Aorta (tissue), 5 donors: ENCODE measurements around the gene TTYH2. TPM values are rescaled to one million over a fixed set of nuclear protein-coding genes. Genes with fewer than 3 reads are reported as not detected.

Experiments used
- ATAC-seq: fragments of 200-7000 bp; cut with Tn5 transposase; one replicate; pipeline ENCODE4 v1.9.1; 2022; ENCODE audit warnings: moderate library complexity; ENCODE audit not compliant: low FRiP score
- DNase-seq, 2 donors: peaks; one replicate each; pipeline ENCODE4 v3.0.0-alpha.2; 2020
- H3K27ac ChIP-seq, 2 donors: one replicate each; pipeline ENCODE4 v1.5.1; 2013; ENCODE audit warnings: low read length in 2 of 2, mild to moderate bottlenecking in 2 of 2, moderate library complexity in 2 of 2, control low read depth in 1 of 2, inconsistent platforms in 1 of 2, low read depth in 1 of 2
- H3K27me3 ChIP-seq, 2 donors: one replicate each; pipeline ENCODE4 v1.6.1; 2013; ENCODE audit warnings: control low read depth in 1 of 2, low read length in 1 of 2, mild to moderate bottlenecking in 1 of 2, moderate library complexity in 1 of 2; ENCODE audit not compliant: insufficient read depth in 2 of 2, control insufficient read depth in 1 of 2
- H3K36me3 ChIP-seq, 2 donors: one replicate each; pipeline ENCODE4 v1.6.1; 2013; ENCODE audit warnings: control low read depth in 1 of 2, low read length in 1 of 2, mild to moderate bottlenecking in 1 of 2; ENCODE audit not compliant: insufficient read depth in 2 of 2, control insufficient read depth in 1 of 2
- H3K4me1 ChIP-seq, 2 donors: one replicate each; pipeline ENCODE4 v1.6.1; 2013; ENCODE audit warnings: low read length in 2 of 2, control low read depth in 1 of 2, mild to moderate bottlenecking in 1 of 2, moderate library complexity in 1 of 2; ENCODE audit not compliant: insufficient read depth in 2 of 2, control insufficient read depth in 1 of 2
- H3K4me3 ChIP-seq, 2 donors: one replicate each; pipeline ENCODE4 v1.5.1; 2013; ENCODE audit warnings: low read length in 2 of 2, control low read depth in 1 of 2, mild to moderate bottlenecking in 1 of 2
- H3K9me3 ChIP-seq: one replicate; pipeline ENCODE4 v1.6.1; 2013; ENCODE audit warnings: mild to moderate bottlenecking, low read length; ENCODE audit not compliant: control insufficient read depth
- WGBS, 2 donors: extraction: QIAGEN DNeasy Blood & Tissue Kit; methylation state at CpG; one replicate each; pipeline ENCODE4 v1.1.7; 2013; 5-methylcytosine and 5-hydroxymethylcytosine counted together
- intact Hi-C, 2 donors: fragments of 100-400 bp; cut with DNase I; formaldehyde crosslinking; loops; one replicate each; pipeline versions ENCODE4 v1.14.2 to v1.15.0; 2022
- polyA plus RNA-seq, 2 donors: library from polyadenylated mRNA; stranded (reverse); fragments of 200-250 nt; gene quantifications; one replicate each; pipeline ENCODE4 v1.2.3, GENCODE V29; 2013
- total RNA-seq, 2 donors: library from RNA; stranded (reverse); fragmentation: NEBNext Ultra II Directional; extraction: Animal tissue kit (Norgen Biotek cat#: 25700); gene quantifications; one replicate each; pipeline ENCODE4 v1.2.1, GENCODE V29; 2021
- donor health status: healthy with polysubstance abuse.
- donor health status: Bipolar disorder and iron deficiency.
- donor health status: DM: no; HTN: no; CAD: no.
- donor health status: DM: no; HTN: no; CAD: no.
- donor health status: DM: yes; HTN: yes; CAD: no.

TTYH2 gene
- total and polyA plus RNA-seq, 4 donors: 3.1 to 13.0 (median 4.4) TPM

DNA sequence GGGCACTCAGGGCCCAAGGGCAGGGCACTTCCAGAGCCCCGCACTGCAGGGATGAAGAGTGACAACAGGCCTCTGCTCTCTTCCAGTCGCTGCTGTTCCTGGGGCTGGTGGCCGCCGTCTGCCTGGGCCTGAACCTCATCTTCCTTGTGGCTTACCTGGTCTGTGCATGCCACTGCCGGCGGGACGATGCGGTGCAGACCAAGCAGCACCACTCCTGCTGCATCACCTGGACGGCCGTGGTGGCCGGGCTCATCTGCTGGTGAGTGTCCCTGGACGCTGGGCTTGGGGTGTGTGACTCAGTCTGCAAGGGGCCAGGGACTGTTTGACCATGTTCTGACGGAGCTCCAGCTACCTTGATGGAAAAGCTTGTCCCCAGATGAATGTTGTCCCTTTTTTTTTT is 9.0 kb downstream of the TTYH2 start:
- Histone ChIP-seq H3K4me3 (no peak overlapping the region), H3K4me1 (no peaks in the 10 kb centered on the region), H3K36me3 (no peaks in the 10 kb centered on the region), H3K9me3 (no peaks in the 10 kb centered on the region), H3K27ac (no peak overlapping the region), H3K27me3 (no peaks in the 10 kb centered on the region)
- ATAC-seq (no peak), DNase-seq (no peak)
- intact Hi-C loops: no loop called here
- WGBS, 2 donors: 87 to 93% methylated on average over 13 of the region's 13 CpGs

DNA sequence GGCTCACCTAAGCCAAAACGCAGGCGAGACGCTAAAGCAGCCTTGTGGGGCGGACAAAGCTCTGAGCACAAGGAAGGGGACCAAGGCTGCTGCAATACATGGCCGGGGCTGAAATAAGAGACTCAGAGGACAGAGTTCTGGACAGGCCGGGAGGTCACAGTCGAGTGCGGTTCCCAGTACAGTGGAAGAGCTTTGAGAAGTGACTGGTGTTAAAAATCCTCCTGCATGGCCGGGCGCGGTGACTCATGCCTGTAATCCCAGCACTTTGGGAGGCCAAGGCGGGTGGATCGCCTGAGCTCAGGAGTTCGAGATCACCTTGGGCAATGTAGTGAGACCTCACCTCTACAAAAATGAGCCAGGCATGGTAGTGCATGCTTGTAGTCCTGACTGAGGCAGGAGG is 10.5 kb downstream of the TTYH2 start:
- intact Hi-C loops: no loop called here
- Histone ChIP-seq H3K36me3 (no peaks in the 10 kb centered on the region), H3K27me3 (no peaks in the 10 kb centered on the region), H3K9me3 (no peaks in the 10 kb centered on the region), H3K4me3 (no peak overlapping the region), H3K4me1 (no peaks in the 10 kb centered on the region), H3K27ac (no peak overlapping the region)
- WGBS, 2 donors: 95% methylated on average over 14 of the region's 14 CpGs
- no peak for DNase-seq
- no peak for ATAC-seq

DNA sequence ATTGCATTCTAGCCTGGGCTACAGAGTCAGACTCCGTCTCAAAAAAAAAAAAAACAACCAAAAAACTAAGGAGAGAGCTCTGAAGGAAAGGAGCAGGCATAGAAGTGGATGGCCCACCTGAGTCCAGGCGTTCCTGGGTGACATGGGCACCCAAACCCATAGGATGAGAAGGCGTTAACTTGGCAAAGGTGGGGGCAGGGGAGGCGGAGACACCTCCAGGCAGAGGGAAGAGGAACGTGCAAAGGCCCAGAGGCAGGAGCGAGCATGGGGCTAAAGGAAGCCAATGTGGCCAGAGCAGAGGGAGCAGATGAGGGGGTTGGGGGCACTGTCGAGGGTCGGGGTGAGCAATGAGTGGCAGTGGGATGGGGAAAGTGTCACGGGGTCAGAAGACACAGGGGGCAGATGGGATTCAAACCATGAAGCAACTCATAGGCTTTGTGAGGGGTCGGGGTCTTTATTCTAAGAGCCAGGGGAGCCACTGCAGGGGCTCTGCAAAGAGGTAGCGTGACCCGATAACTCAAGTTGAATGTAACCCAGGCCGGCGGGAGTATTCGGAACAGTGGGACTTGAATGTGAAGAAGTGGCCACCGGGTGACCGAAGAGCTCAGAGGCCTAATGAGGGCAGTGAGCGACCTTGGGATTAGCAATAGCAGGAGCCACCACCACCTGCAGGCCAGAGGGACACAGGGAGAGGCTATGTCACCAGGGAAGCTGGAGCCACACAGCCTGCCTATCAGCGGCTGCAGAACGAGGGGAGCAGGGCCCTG is 11.8 kb downstream of the TTYH2 start:
- H3K9me3 ChIP-seq: no peaks in the 10 kb centered on the region
- intact Hi-C loops: no loop called here
- no peaks in the 10 kb centered on the region for H3K27me3 ChIP-seq
- ATAC-seq: no peak
- H3K4me3 ChIP-seq: no peak overlapping the region
- no peak for DNase-seq
- H3K4me1 ChIP-seq: no peaks in the 10 kb centered on the region
- 92 to 93% methylated on average over 20 of the region's 20 CpGs for WGBS, 2 donors
- H3K36me3 ChIP-seq: no peaks in the 10 kb centered on the region
- H3K27ac ChIP-seq: no peak overlapping the region

DNA sequence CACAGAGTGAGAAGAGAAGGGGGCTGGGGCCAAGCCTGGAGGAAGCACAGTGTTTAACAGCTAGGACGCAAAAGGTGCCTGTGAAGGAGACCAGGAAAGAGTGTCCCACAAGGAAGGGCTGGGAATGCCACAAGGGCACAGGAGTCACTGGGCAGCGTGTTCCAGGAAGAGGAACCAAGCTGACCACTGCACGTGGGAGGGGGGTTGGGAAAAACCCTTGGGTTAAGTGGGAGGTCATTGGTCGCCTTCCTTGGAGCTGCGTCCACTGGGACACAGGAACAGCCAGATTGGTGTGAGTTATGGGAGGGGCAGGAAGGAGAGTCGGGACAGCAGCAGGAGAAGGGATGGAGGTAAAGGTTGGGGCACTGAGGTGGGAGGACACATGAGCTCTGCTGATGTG is 12.9 kb downstream of the TTYH2 start:
- intact Hi-C loops: no loop called here
- ATAC-seq (no peak), DNase-seq (no peak)
- H3K27ac ChIP-seq: no peak overlapping the region
- 84 to 85% methylated on average over 6 of the region's 6 CpGs for WGBS, 2 donors
- H3K27me3 ChIP-seq: no peaks in the 10 kb centered on the region
- H3K9me3 ChIP-seq: no peaks in the 10 kb centered on the region
- no peaks in the 10 kb centered on the region for H3K4me1 ChIP-seq
- H3K36me3 ChIP-seq: peaks cover 0 to 2% of the 10 kb centered on the region in 2 donors
- H3K4me3 ChIP-seq: no peak overlapping the region

DNA sequence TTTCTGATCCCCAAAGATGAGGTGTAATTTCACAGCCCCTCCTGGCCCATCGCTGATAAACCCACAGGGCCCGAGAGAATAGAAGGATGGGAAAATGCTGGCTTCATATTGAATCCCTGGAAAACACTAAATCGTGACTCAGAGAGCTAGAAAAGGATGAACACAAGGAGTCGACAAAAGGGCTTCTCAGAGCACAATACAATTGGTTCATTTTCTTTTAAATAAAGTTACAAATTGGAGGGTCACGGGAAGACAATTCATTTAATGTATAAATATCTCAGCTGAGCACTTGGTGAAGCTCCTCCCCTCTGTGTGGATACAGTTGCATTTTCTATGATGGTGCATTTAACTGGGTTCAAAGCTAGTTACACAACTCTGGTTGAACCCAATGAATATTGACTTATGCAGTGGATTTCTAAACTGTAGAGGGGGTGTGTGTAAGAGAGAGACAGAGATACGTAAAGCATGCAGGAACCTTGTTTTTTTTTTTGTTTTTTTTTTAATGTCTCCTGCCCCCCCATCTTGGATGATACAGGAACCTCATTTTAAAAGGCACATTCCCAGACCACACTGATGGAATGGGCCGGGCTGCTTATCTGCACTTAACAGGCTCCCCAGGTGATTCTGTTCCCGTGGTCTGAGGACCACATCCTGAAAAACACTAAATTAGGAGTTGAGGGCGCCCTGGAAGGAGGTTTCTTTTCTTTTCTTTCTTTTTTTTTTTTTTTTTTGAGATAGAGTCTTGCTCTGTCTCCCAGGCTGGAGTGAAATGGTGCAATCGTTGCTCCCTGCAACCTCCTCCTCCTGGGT is 14.1 kb downstream of the TTYH2 start:
- no peak overlapping the region for H3K4me3 ChIP-seq
- peaks cover 0 to 2% of the 10 kb centered on the region in 2 donors for H3K36me3 ChIP-seq
- intact Hi-C loops: no loop called here
- DNase-seq: no peak
- ATAC-seq: no peak
- 88 to 92% methylated on average over 10 of the region's 10 CpGs for WGBS, 2 donors
- no peak overlapping the region for H3K27ac ChIP-seq
- H3K9me3 ChIP-seq: no peaks in the 10 kb centered on the region
- H3K4me1 ChIP-seq: no peaks in the 10 kb centered on the region
- no peaks in the 10 kb centered on the region for H3K27me3 ChIP-seq

DNA sequence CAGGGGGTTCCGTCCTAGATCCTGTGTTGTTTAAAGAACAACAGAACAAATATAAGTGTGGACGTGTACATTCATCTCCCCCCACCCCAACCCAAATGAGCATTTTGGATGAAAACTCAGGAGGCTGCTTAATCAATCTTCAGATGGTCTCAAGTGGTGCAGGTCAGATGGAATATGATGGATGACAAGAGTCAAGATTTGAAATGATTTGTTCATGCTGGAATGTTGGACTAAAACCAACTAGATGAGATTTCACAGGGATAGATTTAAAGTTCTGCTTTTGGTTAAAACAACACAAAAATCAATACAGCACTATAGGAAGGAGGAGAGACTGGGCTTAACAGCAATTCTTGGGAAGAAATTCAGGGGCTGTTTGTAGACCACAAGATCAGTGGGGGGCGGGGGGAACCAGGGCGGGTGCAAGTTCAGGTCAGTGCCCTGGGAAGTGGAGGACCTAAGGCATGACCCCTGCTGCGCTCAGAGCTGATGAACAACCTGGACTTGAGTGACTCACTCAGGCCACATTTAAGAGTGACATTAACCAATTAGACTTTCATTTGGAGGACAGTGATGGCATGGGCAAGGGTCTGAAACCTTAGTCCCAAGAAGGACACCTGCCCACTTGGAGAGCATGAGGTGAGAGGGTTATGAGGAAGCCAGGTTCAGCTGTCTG is 15.1 kb downstream of the TTYH2 start:
- WGBS, 2 donors: 79 to 82% methylated on average over 5 of the region's 5 CpGs
- Histone ChIP-seq H3K36me3 (peaks cover 0 to 2% of the 10 kb centered on the region in 2 donors), H3K4me3 (no peak overlapping the region), H3K9me3 (no peaks in the 10 kb centered on the region), H3K27ac (no peak overlapping the region), H3K4me1 (no peaks in the 10 kb centered on the region), H3K27me3 (no peaks in the 10 kb centered on the region)
- intact Hi-C loops: no loop called here
- DNase-seq (no peak), ATAC-seq (no peak)

DNA sequence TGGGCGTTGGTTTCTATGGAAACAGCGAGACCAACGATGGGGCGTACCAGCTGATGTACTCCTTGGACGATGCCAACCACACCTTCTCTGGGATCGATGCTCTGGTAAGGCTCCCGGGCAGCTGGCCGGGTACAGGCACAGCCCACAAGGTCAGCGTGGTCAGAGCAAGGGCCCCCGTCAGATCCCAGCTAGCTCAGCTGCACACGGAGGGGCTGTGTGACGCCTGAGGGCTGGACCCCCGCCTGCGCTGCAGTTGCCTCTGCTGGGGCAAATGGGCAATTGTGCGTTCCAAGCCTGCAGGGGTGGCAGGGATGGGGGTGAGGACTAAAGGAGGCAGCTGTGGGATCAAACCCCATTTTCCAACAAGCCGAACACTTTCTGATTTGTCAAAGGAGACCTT is 17.5 kb downstream of the TTYH2 start:
- Histone ChIP-seq H3K4me1 (no peaks in the 10 kb centered on the region), H3K36me3 (peaks cover 0 to 2% of the 10 kb centered on the region in 2 donors), H3K27me3 (no peaks in the 10 kb centered on the region), H3K4me3 (no peak overlapping the region), H3K9me3 (no peaks in the 10 kb centered on the region), H3K27ac (no peak overlapping the region)
- intact Hi-C loops: no loop called here
- ATAC-seq: no peak
- WGBS, 2 donors: 91 to 93% methylated on average over 16 of the region's 16 CpGs
- no peak for DNase-seq

DNA sequence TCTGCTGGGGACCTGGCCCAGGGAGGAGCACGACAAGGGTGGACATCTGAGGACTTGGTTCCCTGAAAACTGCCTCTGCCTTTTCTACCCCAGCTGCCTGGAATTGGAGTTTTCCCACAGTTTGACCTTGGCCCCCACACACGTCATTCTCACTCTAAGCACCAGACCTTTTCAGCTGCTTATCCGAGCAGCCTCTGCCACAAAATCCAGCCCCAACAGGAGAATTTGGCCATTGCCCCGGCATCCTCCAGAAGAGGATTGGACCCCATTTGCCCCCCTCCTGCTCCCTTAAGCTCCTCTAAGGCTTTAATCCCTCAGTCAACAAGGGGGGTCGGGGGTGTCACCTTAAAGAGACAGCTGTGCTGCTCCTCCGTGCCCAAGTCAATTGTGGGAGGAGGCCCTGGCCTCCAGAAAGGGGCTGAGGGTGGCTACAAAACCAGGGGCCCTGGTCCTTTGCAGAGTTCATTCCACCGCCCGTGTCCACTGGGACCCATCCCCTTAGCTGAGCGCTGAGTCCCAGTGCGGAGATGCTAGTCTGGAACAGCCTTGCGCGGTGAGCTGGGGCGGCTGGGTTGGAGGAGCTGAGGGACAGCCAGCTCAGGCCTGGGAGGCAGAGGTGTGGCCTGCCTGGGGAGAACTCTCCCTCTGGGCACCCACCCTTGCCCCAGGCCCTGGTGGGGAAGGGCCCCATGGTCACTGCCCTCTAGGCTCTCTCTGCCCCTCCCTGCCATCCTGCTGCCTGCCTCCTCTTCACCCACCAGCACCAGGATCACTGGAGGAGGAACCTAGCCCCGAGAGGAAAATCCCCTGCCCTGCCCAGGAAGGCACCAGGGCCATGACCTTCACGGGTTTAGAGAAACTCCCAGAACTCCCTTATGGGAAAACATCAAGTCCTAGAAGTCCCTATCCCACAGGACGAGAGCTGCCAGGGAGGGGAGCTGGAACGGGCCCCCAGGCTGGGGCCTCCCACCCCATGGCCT is 18.8 kb downstream of the TTYH2 start:
- no peak overlapping the region for H3K4me3 ChIP-seq
- 87 to 90% methylated on average over 17 of the region's 17 CpGs for WGBS, 2 donors
- no peaks in the 10 kb centered on the region for H3K4me1 ChIP-seq
- DNase-seq: no peak
- ATAC-seq: no peak
- no peaks in the 10 kb centered on the region for H3K27me3 ChIP-seq
- H3K27ac ChIP-seq: no peak overlapping the region
- peaks cover 0 to 2% of the 10 kb centered on the region in 2 donors for H3K36me3 ChIP-seq
- H3K9me3 ChIP-seq: no peaks in the 10 kb centered on the region
- intact Hi-C loops: no loop called here
